LoVo (cell line): ENCODE measurements around the gene FRMD5.
"Not testable (repeated sequence)": the region's sequence is repeated elsewhere in the genome, so short reads cannot be mapped to it uniquely, and the experiment has no call there.

Experiments
- DNase-seq: peaks from one replicate; pipeline ENCODE4 v3.0.0-alpha.2; 2016; ENCODE audit warnings: low spot score

Gene FRMD5

DNA sequence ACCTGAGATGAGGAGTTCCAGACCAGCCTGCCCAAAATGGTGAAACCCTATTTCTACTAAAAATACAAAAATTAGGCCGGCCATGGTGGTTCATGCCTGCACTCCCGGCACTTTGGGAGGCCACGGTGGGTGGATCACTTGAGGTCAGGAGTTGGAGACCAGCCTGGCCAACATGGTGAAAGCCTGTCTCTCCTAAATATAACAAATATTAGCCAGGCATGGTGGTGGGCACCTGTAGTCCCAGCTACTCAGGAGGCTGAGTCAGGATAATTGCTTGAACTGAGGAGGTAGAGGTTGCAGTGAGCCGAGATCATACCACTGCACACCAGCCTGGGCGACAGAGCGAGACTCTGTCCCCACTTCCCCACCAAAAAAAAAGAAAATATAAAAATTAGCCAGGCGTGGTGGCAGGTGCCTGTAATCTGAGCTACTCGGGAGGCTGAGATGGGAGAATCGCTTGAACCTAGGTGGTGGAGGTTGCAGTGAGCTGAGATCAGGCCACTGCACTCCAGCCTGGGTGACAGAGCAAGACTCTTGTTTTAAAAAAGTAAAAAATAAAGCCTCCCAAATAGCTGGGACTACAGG, 364.3 kb downstream of the FRMD5 start:
- DNase-seq: not testable (repeated sequence)

DNA sequence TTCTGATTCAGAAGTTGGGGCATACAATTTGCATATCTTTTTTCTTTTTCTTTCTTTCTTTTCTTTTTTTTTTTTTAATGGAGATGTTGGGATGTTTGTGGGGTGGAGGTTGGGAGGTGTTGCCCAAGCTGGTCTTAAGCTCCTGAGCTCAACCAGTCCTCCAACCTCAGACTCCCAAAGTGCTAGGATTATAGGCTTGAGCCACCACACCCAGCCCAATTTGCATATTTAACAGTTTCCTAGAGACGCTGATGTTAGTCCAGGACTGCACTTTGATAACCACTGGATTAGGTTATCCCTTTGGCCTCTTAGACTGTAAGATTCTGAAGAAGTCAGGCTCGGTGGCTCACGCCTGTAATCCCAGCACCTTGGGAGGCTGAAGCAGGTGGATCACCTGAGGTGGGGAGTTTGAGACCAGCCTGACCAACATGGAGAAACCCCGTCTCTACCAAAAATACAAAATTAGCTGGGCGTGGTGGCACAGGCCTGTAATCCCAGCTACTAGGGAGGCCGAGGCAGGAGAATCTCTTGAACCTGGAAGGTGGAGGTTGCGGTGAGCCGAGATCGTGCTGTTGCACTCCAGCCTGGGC, 365.0 kb downstream of the FRMD5 start:
- DNase-seq: not testable (repeated sequence)

DNA sequence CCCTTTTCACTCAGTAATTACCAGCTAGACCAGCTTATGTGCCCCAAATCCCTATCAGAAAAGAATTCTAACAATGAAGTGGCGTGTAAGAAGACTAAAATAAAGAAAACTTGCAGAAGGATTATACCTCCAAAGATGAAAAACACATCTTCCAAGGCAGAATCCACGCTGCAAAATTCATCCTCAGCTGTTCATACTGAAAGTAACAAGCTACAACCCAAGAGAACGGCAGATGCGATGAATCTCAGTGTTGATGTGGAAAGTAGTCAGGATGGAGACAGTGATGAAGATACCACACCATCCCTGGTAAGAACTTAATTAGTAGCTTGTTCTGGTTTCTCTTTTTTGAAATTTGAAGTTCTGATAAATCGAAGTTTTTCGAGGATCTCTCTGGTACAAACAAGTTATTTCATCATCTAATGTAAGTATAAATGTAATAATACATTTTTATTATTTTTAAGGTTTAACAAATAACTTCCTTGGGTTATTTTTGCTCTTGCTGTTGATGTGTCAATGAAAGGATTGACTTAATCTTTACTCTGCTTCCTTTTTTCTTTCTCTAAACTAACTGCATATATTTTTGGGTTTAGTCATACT, 366.9 kb downstream of the FRMD5 start:
- DNase-seq: no peak

DNA sequence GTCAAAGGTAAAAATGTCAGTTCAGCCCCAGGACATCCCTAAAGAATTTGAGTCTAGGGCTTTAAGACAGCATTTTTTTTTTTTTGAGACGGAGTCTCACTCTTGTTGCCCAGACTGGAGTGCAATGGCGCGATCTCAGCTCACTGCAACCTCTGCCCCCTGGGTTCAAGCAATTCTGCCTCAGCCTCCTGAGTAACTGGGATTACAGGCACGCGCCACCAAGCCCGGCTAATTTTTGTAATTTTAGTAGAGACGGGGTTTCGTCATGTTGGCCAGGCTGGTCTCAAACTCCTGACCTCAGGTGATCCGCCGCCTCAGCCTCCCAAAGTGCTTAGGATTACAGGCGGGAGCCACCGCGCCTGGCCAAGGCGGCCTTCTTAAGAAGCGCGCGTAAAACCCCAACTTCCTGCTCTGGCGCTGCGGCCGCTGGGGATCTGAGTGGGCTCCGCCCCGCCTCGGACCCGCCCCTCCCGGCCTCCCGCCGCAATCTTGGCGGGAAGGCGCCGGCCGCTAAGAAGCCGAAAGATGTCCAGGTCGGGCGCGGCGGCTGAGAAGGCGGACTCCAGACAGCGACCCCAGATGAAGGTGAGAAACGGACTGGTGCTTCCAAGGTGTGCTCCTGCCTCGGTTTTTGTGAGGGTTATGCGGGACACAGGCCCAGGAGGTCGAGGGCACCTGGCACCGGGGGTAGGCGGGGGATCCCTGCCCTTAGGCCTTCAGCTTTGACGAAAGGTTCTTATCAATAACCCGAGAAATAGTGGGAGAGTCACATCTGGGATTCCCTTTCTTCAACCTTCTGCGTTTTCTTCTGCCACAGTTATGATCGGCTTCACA, 368.3 kb downstream of the FRMD5 start, which contains the start of gene WDR76:
TSS of gene WDR76 (plus strand) at position 495 of the 834 bp plus-strand sequence. CDS start at position 526, 31 bp downstream.
- peak; percentile 90 for DNase-seq

DNA sequence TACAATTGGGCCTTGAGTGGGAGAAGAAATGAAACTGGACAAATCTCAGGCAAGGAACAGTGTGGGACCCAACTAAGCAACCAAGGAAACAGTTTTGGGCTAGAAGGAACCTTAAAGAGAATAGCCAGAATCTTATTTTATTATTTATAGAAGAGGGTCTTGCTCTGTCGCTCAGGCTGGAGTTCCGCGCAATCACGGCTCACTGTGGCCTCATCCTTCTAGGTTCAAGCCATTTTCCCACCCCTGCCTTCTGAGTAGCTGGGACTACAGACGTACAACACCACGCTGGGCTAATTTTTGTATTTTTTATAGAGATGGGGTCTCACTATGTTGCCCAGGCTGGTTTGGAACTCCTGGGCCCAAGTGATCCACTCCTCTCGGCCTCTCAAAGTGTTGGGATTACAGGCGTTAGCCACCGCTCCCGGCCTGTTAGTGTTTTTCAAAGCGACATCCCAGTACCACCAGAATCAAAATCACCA, 369.0 kb downstream of the FRMD5 start:
- no peak for DNase-seq

DNA sequence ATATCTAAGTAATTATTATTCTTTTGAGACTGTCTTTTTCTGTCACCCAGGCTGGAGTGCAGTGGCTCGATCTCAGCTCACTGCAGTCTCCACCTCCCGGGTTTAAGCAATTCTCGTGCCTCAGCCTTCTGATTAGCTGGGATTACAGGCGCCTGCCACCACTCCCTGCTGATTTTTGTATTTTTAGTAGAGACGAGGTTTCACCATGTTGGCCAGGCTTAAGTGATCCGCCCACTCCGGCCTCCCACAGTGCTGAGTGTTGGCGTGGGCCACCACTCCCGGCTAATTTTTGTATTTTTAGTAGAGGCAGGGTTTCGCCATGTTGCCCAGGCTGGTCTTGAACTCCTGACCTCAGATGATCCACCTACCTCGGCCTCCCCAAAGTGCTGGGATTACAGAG, 369.8 kb downstream of the FRMD5 start:
- not testable (repeated sequence) for DNase-seq

DNA sequence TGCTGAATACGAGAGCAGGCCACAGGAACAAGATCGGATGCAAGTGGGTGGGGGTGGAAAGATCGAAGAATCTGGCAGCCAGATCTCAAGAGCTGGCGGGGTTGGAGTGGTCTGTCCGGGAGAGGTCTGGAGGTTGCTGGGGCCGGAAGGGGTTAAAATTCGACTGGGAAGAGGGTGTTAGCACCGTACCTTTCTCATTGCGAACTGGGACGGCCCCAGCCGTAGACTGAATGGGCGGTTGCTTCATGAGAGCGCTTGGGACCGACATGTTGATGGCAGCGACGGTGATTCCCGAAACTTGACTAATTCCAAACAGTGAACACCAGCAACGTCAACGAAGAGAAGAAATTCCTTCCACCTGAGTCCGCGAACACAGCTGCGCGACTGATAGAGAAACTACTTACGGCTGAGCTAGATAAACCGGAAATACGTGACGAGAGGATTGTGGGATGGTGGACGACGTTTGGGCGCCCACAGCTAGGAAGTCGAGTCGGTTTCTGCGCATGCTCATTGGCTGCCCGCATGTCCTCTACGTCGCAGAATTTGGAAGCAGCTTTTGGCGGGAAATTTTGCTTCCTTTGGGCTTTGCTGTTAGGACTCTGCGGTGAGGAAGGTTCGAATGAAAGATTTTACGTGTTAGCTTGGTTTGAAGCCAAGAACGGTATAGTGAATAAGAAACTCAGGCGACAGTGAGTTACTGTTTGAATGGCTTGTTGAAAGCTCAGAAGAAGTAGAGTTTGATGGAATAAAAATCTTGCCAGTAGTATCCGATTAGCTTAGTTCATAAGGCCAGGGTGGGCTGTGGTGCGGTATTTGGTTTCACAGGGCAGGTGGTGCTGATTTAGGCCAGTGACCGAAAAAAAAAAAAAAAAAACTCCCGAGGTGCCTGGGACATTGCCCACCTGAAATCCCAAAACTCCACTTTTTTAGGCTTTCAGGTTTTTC, 370.5 kb downstream of the FRMD5 start, which contains the start of gene MFAP1:
TSS of gene MFAP1 (minus strand) at position 389 of the 945 bp plus-strand sequence. CDS start at position 268, 121 bp downstream.
- DNase-seq: peak; percentile 99

DNA sequence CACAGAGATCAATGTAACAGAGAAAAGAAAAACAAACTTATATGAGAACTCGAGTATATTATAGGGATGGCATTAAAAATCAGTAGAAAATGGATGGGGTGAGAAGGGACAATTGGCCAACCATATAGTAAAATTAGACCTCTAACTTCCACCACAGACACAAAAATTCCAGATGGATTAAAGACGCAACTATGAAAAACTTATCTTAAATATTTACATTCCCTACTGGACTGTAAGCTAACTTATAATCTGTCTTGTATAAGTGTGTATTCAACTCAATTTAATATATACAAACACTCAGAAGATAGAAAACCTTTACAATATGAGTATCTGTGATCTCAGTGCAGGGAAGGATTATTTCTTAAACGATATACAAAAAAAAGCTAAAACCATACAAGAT, 373.6 kb downstream of the FRMD5 start:
- no peak for DNase-seq
